ENCODE data around the gene ZNF543.
"Not testable (repeated sequence)": the region's sequence is repeated elsewhere in the genome, so short reads cannot be mapped to it uniquely, and the experiment has no call there.

Gene ZNF543

DNA sequence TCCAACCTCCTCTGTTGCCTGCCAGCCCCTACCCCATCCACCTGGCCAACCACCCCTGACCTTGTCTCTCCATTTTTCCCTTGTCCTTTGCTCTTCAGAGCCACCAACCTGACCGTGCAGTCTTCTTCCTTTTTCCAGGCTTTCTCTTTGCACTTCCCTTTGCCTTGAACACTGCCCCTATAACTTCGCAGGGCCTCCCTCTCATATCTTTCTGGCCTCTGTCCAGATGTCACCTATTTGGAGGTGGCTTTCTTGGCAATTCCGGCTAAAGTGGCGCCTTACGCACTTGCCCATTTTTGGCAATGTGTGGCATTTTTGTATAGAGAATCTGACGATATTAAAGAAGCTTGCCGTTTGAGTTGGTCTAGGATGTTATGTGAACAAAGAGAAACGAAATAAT lies 844 bp downstream of the ZNF543 start:
- no peak for DNase-seq (ENCODE audit: low read depth)

DNA sequence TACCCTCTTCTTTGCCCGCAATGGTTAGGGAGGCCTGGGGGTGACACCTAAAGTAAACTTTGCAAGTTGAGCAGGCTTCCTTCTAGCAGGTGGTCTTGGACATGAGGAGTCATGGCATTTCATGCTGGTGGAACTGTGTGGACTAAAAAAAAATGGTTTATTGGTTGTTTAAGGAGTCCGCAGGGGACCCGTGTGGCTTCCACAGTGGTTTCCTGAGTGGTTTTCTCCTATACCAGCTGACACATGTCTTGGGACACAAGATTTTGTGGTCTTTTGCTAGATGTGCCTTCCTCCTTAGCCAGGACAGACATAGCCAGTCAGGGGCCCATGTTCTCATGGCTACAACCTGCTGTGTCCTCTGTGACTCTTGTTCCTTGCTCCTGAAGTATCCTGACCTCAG lies 1.5 kb downstream of the ZNF543 start:
- no peak for DNase-seq (ENCODE audit: low read depth)

DNA sequence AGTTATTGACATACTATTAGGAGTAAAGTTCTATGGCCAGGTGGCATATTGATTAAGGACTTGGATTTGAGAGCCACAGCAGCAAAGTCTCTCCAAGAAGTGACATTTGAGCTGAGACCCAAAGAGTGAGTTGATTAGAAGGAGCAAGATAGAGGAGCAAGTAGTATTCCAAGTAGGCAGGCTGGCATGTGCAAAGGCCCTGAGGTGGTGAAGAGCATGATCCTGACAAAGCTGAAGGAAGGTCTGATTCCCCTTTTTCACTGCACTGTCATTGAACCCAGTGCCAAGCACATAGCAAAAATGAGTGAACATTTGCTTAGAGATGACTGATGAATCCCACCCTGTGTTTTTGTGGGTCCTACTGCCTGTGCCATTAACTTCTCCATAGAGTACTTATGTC lies 4.7 kb downstream of the ZNF543 start:
- no peak for DNase-seq (ENCODE audit: low read depth)

DNA sequence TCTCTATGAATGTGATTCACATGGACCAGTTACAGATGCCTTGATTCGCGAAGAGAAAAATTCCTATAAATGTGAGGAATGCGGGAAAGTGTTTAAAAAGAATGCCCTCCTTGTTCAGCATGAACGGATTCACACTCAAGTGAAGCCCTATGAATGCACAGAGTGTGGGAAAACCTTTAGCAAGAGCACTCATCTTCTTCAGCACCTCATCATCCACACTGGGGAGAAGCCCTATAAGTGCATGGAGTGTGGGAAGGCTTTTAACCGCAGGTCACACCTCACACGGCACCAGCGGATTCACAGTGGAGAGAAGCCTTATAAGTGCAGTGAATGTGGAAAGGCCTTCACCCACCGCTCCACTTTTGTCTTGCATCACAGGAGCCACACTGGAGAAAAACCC lies 7.7 kb downstream of the ZNF543 start:
- no peak for DNase-seq (ENCODE audit: low read depth)

DNA sequence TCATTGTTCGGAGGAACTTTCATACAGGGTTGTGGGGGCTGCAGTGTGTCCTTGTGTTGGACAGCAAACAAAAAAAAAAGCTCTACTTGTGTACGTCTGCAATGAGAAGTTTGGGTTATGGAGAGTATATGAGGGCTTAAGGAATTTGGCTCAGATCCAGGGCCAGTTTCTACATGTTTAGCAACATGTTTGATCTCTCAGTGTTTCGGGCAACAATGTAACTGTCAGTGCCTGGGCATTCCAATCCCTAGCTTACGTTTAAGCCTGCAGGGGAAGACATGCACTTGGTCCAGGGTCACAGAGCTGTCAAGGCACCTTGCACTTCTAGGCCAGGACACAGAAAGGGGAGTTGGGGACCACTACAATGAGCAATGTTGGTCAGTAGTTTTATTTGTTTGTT lies 13.9 kb downstream of the ZNF543 start:
- no peak for DNase-seq (ENCODE audit: low read depth)

DNA sequence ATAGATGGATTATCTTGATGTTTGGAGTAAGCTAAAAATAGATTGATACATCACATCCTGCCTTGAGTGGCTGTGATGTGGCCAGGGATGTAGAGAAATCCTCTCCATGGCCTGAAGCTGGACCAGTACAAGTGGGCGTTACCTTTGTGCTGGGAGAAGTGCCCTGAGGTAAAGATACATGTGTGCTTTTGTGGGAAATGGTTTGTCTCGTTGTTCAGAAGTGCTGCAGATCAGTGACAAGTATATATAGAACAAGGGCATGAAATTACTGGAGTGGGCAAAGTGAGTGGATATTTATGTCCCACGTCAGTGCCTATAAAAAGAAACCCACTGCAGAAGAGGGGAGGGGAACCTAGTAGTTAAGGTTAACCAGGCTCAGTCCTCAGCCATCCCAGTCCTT lies 18.6 kb downstream of the ZNF543 start:
- DNase-seq (ENCODE audit: low read depth), result no peak

DNA sequence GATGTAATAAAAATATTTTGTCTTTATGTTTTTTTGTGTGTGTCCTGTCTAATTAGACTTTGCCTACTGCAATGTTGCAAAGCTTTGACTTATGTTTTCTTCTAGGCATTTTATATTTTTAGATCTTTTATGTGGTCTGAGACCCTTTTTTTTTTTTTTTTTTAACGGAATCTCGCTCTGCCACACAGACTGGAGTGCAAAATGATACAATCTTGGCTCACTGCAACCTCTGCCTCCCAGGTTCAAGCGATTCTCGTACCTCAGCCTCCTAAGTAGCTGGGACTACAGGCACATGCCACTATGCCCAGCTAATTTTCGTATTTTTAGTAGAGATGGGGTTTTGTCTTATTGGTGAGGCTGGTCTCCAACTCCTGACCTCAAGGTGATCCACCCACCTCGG lies 22.3 kb downstream of the ZNF543 start:
- no peak for DNase-seq (ENCODE audit: low read depth)

DNA sequence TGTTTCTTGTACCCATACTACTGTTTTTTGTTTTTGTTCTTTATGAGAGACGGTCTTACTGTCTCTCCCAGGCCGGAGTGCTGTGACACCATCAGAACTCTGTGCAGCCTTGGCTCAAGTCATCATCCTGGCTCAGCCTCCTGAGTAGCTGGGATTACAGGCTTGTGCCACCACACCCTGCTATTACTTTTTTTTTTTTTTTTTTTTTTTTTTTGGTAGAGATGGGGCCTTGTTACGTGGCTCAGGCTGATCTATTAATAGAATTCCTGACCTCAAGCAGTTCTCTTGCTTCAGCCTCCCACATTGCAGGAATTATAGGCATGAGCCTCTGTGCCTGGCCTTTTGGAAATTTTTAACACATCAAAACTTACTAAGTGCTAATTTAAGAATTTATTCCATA lies 27.9 kb downstream of the ZNF543 start:
- peak; percentile 27 for DNase-seq (ENCODE audit: low read depth)

DNA sequence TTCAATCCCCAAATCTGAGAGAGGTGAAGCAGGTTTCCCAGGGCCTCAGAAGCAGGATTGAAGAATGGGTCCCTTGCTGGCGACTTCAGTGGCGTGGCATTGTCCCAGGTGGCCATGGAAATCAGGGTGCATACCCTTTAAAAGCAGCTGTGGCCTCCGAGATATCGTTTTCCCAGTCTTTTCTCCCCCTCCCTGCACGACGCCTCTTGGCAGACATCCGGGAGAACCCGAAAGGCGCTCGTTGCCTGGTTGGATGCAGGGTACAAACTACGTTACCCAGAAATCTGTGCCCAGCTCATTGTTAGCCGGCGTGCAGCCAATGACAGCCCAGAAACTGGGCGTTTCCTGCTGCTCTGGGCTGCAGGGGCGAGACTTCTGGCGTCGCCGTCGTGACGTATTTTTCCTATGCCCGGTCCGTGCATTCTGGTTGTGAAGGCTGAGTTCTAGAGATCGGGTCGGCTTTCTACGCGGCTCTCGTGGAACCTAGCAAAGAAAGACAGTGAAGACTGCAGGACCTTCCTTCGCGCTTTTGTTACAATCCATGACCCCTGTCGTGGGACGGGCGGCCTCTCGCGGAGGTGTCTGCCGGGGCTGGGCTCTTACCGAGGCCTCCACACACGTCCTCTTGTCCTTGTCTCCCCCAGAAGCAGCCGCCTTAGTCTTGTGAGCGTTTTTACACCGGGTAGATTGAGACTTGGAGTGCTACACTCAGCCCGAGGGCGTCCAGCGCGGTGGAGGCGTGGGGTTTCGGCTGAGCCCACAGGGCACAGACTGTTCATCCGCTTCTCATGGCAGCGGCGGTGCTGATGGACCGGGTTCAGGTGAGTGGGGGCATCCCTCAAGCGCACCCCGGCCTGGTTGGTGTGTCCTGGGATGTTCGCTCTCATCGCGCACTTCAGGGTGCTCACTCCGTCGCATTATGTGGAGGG lies 30.9 kb downstream of the ZNF543 start, which contains the start of gene ZNF304:
ZNF304 (plus strand) TSS at position 395 of the 929 bp plus-strand sequence; CDS start at position 789, 394 bp downstream.
- peak; percentile 88 for DNase-seq (ENCODE audit: low read depth)

DNA sequence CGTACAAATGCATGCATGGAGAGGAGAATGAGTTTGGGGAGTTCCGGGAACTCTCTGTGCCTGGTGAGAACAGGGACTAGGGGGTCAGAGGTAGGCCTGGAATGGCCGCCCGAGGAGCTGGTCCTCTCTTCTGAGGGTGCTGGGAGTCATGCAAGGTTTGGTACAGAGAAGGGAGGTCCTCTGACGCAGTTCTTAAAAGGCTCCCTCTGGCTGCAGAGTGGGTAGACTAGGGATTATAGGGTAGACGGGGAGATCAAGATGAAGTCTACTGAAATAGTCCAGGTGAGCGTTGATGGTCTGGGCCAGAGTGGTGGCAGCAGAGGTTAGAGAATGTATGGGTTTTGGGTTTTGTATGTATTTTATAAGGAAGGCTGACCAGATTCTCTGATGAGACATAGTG lies 31.6 kb downstream of the ZNF543 start:
- no peak for DNase-seq (ENCODE audit: low read depth)

DNA sequence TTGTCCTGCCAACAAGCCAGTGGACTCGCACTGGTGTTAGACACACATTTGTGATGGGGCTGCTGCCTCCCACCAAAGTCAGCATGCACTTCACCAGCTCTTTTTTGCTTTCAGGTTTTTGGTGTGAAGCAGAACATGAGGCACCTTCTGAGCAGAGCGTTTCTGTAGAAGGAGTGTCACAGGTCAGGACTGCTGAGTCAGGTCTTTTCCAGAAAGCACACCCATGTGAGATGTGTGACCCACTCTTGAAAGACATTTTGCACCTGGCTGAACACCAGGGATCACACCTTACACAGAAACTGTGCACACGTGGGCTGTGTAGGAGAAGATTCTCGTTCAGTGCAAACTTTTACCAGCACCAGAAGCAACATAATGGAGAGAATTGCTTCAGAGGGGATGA lies 35.6 kb downstream of the ZNF543 start:
- no peak for DNase-seq (ENCODE audit: low read depth)

DNA sequence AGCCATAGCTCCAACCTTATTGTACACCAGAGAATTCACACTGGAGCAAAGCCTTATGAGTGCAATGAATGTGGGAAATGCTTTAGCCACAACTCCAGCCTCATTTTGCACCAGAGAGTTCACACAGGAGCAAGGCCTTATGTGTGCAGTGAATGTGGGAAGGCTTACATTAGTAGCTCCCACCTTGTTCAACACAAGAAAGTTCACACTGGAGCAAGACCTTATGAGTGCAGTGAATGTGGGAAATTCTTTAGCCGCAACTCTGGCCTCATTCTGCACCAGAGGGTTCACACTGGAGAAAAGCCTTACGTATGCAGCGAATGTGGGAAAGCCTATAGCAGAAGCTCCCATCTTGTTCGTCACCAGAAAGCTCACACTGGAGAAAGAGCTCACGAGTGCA lies 37.1 kb downstream of the ZNF543 start:
- no peak for DNase-seq (ENCODE audit: low read depth)

DNA sequence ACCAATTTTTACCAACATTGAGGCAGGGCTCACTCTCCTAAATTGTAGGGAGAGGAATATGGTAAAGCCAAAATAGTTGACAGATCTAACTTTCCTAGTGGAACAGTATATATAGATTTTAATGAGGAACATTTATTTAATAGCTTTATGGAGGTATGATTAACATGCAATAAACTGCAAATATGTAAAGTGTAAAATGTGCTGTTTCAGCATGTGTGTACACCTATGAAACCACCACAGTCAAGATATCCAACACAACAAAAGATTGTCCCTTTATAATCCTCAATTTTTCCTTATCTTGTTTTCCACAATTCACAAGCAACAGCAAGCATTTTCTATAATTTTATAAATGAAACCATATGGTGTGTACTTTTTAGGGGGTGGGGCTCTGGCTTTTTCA lies 39.0 kb downstream of the ZNF543 start:
- no peak for DNase-seq (ENCODE audit: low read depth)

DNA sequence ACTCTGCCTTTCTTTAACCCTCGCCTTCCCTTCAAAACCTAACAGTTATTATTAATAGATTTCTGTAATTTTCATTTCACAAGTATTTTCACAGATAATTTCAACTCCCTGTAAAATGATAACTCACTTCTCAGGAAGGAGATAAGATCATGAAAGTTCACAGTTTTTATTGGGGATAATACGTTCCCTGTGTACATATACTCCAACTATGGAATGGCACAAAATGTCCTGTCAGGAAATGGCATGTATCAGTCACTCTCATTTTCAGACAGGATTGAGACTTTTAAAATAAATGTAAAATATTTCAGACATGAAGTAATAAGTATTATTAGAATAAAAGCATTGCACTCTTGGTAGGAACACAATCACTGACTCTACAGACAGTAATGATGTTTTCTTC lies 42.1 kb downstream of the ZNF543 start:
- no peak for DNase-seq (ENCODE audit: low read depth)

DNA sequence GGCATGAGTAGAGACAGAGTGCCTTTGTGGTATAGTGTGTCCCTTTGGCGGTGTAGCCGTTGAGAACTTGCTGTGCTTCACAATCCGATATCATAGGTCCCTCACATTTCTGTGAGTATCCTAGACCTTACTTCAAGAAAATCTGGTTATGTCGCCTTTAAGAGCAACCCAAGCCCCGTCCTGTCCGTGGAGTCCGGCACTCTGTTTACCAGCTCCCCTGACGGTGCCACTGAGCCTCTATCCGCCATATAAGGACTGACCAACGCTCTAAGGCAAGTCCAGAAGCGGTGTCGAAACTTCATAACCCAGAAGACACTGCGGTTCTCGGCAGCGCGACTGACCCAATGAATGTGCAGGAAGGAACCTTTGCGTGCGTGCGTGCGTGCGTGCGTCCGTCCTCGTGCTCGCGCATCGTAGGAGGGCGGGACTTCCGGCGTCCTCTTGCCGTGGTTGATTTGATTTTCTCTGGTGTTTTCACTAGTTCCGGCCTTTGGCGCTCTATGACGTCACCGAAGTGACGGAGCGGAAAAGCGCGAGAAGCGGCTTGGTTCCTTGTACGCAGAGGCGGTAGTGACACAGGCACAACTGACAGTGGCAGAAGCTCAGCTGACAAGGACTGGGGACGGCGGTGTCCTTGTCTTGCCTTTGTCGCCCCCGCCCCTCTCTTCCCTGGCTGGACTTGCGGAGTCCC lies 42.9 kb downstream of the ZNF543 start, which contains the start of the genes TRAPPC2B and ZNF547:
TRAPPC2B (plus strand) TSS at position 555 of the 691 bp plus-strand sequence. CDS start 1,283 bp downstream, outside the sequence.
ZNF547 (plus strand) TSS at position 555 of the 691 bp plus-strand sequence. CDS start 5,005 bp downstream, outside the sequence.
- peak; percentile 99 for DNase-seq (ENCODE audit: low read depth)

DNA sequence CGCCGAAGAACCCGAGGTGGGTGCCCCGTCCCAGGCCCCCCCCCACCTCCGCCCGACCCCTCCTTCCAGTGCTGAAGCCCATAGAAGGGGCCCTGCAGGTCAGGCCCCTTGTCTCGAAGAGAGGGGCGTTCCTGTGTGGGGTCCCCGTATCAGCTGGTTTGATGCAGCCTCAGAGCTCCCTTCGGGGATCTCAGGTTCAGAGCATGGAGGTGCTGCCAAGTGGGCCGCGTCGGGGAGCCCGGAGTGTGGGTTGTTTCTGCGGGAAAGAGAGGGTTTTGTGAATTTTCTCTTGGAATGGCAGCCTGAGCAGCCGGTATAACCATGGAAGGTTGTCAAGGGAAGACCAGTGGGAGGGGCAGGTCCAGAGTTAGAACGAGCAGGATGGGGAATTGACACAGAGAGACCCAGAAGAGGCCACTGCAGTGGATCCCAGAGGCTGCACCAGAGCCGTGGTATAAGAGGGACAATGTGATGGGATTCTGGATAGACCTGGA lies 43.5 kb downstream of the ZNF543 start:
- no peak for DNase-seq (ENCODE audit: low read depth)

DNA sequence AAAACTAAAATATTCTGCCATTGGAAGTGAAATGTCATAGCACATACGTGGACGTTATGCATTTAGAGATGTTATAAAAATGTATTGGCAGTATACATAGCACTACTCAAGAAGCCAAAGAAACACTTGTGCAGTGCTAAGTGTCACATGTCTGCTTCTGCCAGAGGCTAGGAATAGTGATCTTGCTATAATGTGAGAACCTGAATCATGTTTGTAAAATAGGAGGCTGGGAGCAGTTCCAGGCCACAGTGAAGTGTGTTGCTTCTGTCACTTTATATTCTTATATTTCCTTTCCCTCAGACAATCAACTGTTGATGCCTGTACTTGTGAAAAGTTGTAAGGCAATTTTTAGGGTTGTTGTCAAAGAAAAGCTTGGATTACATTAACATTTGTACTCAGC lies 46.5 kb downstream of the ZNF543 start:
- DNase-seq (ENCODE audit: low read depth), result no peak

DNA sequence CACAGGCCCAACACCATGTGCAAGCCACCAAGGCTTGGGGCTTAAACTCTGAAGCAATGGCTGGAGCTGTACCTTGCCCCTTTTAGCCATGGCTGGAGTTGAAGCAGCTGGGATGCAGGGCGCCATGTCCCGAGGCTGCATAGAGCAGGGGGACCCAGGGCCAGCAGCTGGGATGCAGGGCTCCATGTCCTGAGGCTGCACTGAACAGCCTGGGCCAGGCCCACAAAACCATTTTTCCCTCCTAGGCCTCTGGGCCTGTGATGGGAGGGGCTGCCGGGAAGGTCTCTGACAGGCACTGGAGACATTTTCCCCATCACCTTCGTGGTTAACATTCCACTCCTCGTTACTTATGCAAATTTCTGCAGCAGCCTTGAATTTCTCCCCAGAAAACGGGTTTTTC lies 53.9 kb downstream of the ZNF543 start:
- DNase-seq (ENCODE audit: low read depth), result no peak

DNA sequence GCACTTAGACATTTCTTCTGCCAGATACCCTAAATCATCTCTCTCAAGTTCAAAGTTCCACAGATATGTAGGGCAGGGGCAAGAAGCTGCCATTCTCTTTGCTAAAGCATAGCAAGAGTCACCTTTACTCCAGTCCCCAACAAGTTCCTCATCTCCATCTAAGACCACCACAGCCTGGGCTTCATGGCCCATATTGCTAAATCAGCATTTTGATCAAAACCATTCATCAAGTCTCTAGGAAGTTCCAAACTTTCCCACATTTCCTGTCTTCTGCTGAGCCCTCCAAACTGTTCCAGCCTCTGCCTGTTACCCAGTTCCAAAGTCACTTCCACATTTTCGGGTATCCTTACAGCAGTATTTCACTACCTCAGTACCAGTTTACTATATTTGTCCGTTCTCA lies 54.4 kb downstream of the ZNF543 start:
- not testable (repeated sequence) for DNase-seq (ENCODE audit: low read depth)

DNA sequence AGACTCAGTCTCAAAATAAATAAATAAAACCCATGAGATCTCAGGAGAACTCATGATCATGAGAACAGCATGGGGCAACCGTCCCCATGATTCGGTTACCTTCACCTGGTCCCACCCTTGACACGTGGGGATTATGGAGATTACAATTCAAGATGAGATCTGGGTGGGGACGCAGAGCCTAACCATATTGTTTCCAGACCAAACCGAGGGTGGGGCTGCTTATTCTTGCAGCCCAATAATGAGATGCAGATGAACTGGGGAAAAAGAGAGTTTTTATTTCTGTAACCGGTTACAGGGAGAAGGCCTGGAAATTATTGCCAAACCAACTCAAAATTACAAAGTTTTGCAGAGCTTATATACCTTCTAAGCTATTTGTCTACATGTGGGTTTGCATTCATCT lies 55.9 kb downstream of the ZNF543 start:
- no peak for DNase-seq (ENCODE audit: low read depth)

DNA sequence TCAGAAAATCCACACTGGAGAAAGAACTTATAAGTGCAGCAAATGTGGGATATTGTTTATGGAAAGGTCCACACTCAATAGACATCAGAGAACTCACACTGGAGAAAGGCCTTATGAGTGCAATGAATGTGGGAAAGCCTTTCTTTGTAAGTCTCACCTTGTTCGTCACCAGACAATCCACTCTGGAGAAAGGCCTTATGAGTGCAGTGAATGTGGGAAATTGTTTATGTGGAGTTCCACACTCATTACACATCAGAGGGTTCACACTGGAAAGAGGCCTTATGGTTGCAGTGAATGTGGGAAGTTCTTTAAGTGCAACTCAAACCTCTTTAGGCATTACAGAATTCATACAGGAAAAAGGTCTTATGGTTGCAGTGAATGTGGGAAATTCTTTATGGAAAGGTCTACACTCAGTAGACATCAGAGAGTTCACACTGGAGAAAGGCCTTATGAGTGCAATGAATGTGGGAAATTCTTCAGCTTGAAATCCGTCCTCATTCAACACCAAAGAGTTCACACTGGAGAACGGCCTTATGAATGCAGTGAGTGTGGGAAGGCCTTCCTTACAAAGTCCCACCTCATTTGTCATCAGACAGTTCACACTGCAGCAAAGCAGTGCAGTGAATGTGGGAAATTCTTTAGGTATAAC lies 57.4 kb downstream of the ZNF543 start:
- DNase-seq (ENCODE audit: low read depth), result no peak

Measured in GM04504 (cell line).